ENCODE results near the gene SLC6A18.

- no peak for TF ChIP-seq EZH2 (IDR thresholded peaks at IDR 0.05; ENCODE audit: insufficient read depth, low read length)
- no peak for TF ChIP-seq CTCF (IDR thresholded peaks at IDR 0.05; ENCODE audit: insufficient read depth, low read depth, low read length)
Observed at GRCh38 chr5:1293416-1294205, 68.4 kb downstream of the SLC6A18 start.
